A673 (cell line): ENCODE results near the gene INTS15.

Experiments
- CTCF ChIP-seq: fragments of 300-800, 200-600 bp; sonication (generic); conservative IDR thresholded peaks from 2 replicates; pipeline ENCODE4 v1.5.1; 2017; ENCODE audit warnings: low read depth, mild to moderate bottlenecking, antibody characterized with exemption, low read length, moderate library complexity, mixed read lengths
- EZH2 ChIP-seq: fragments of 200-600 bp; sonication (generic); IDR thresholded peaks from 2 replicates; pipeline ENCODE4 v1.6.1; 2017; ENCODE audit warnings: borderline replicate concordance, low read depth, mild to moderate bottlenecking, mixed read lengths, antibody characterized with exemption, low read length; ENCODE audit not compliant: poor library complexity, severe bottlenecking

GRCh38 chr7:6613706-6614105 lies 23.9 kb downstream of the INTS15 start:
- TF ChIP-seq CTCF = no peak
- TF ChIP-seq EZH2 = no peak
